ENCODE measurements around the gene MRPL50.
A peak's percentile ranks its signal among the peaks of the same experiment; 100 is the strongest.
"Not testable (repeated sequence)": the region's sequence is repeated elsewhere in the genome, so short reads cannot be mapped to it uniquely, and the experiment has no call there.

Gene MRPL50

DNA sequence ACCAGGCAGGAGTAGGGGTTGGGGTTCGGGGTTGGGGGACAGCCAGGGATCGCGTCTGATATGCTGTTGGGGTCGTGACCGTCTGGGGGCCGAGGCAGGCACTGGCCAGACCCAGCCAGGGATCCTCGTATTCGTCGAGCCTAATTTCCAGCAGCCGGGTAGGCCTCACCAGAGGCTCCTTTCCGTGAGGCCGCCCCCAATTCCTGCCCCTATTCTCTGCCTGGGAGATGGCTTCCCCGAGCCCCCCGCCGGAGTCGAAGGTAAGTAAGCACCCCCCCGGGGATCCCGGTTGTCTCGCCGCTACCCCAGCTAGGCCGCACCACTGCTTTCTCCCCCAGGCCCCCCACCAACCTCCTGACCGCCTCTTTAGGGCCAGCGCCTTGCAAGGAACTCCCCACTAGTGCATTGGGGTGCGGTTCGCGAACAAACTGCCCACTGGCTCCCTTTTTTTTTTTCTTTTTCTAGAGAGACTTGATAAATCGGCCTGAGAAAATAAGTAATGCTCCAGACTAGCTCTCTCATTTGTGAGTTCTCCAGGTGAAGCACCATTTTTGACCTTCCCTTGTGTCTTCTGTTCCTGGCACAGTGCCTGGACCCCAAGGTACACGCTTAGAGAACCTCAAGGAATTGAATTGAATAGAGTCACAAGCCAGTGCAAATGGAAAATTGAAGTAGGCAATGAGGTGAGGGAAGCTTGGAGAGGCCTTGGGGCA lies 668 bp upstream of the MRPL50 start:
- POLR2A ChIA-PET = interaction anchor here (0.6 to 1.5 kb wide), 14 partner anchors 8 to 134 kb away, joined by 3 to 13 read pairs (median 4); partner anchors contain the start of gene RNF20
- CTCF ChIA-PET = interaction anchor here (1.3 kb wide), 1 partner anchor 11 kb away, joined by 7 read pairs; no protein-coding TSS in a partner anchor
- no peak for DNase-seq (ENCODE audit: extremely low spot score)
- TF ChIP-seq SP1 (IDR thresholded peaks at IDR 0.05) = no peak
- no peak for TF ChIP-seq FOXK2 (IDR thresholded peaks at IDR 0.05)
- no peak for TF ChIP-seq CTBP1 (IDR thresholded peaks at IDR 0.05; ENCODE audit: borderline replicate concordance)
- TF ChIP-seq FOXM1 (IDR thresholded peaks at IDR 0.05; ENCODE audit: borderline replicate concordance) = no peak
- no peak for TF ChIP-seq LEF1 (IDR thresholded peaks at IDR 0.05; ENCODE audit: borderline replicate concordance)
- no peak for TF ChIP-seq TARDBP (IDR thresholded peaks at IDR 0.05)
- TF ChIP-seq ZNF384 (IDR thresholded peaks at IDR 0.05) = no peak
- TF ChIP-seq L3MBTL2 (conservative IDR thresholded peaks at IDR 0.05) = no peak
- no peak for TF ChIP-seq NFRKB (IDR thresholded peaks at IDR 0.05)
- no peak for TF ChIP-seq ARNT (IDR thresholded peaks at IDR 0.05)

DNA sequence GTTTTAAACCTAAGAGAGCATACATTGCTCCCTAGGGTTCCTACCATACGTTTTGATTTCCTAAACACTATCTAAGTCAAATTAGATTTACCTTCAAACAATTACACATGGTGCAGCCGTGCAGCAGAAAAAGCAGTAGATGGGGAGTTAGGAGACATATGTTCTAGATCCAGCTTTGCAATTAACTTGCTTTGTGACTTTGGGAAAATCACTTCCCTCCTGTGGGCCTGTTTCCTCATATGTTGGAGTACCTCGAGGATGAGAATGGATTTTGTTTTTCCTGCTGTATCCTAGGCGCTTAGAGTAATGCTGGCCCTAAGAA lies 711 bp downstream of the MRPL50 start:
- ChIA-PET CTCF (interaction anchor here (1.1 to 1.3 kb wide), 2 partner anchors 9 to 51 kb away, joined by 3 to 7 read pairs; no protein-coding TSS in a partner anchor), POLR2A (no interaction called here)
- TF ChIP-seq FOXA1 (IDR thresholded peaks at IDR 0.05) (no peak), SUZ12 (IDR thresholded peaks at IDR 0.05) (no peak), CTBP1 (IDR thresholded peaks at IDR 0.05; ENCODE audit: borderline replicate concordance) (no peak), NFRKB (IDR thresholded peaks at IDR 0.05) (no peak)
- no peak for DNase-seq (ENCODE audit: extremely low spot score)

GRCh38 chr9:101394687-101395086 lies 3.7 kb downstream of the MRPL50 start:
- TF ChIP-seq FOXA1 (IDR thresholded peaks at IDR 0.05) (no peak), L3MBTL2 (conservative IDR thresholded peaks at IDR 0.05) (no peak), LEF1 (IDR thresholded peaks at IDR 0.05; ENCODE audit: borderline replicate concordance) (no peak), FOXK2 (IDR thresholded peaks at IDR 0.05) (no peak), HDGF (IDR thresholded peaks at IDR 0.05; ENCODE audit: borderline replicate concordance) (no peak), FOXM1 (IDR thresholded peaks at IDR 0.05; ENCODE audit: borderline replicate concordance) (no peak), CTBP1 (IDR thresholded peaks at IDR 0.05; ENCODE audit: borderline replicate concordance) (no peak), TARDBP (IDR thresholded peaks at IDR 0.05) (no peak), ARNT (IDR thresholded peaks at IDR 0.05) (no peak), SP1 (IDR thresholded peaks at IDR 0.05) (no peak), SUZ12 (IDR thresholded peaks at IDR 0.05) (no peak)
- ChIA-PET POLR2A (no interaction called here), CTCF (no interaction called here)
- DNase-seq (ENCODE audit: extremely low spot score) = no peak

DNA sequence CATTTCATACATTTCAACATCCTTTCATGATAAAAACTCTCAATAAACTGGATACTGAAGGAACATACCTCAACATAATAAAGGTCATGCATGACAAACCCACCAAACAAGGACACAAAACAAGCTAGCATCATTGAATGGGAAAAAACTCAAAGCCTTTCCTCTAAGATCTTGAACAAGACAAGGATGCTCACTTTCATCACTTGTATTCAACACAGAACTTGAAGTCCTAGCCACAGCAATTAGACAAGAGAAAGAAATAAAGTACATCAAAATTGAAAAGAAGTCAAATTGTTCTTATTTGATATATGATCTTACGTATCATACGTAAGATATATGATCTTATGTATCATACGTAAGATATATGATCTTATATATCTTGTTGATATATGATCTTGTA lies 5.3 kb downstream of the MRPL50 start:
- ChIA-PET POLR2A (no interaction called here), CTCF (no interaction called here)
- no peak for TF ChIP-seq FOXK2 (IDR thresholded peaks at IDR 0.05)
- no peak for TF ChIP-seq SP1 (IDR thresholded peaks at IDR 0.05)
- TF ChIP-seq, protein P1, sequence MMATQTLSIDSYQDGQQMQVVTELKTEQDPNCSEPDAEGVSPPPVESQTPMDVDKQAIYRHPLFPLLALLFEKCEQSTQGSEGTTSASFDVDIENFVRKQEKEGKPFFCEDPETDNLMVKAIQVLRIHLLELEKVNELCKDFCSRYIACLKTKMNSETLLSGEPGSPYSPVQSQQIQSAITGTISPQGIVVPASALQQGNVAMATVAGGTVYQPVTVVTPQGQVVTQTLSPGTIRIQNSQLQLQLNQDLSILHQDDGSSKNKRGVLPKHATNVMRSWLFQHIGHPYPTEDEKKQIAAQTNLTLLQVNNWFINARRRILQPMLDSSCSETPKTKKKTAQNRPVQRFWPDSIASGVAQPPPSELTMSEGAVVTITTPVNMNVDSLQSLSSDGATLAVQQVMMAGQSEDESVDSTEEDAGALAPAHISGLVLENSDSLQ (IDR thresholded peaks at IDR 0.05) = no peak
- TF ChIP-seq LEF1 (IDR thresholded peaks at IDR 0.05; ENCODE audit: borderline replicate concordance) = no peak
- TF ChIP-seq CTBP1 (IDR thresholded peaks at IDR 0.05; ENCODE audit: borderline replicate concordance) = no peak
- TF ChIP-seq HDGF (IDR thresholded peaks at IDR 0.05; ENCODE audit: borderline replicate concordance) = no peak
- TF ChIP-seq FOXA1 (IDR thresholded peaks at IDR 0.05) = no peak
- TF ChIP-seq SUZ12 (IDR thresholded peaks at IDR 0.05) = no peak
- no peak for TF ChIP-seq ELF4 (IDR thresholded peaks at IDR 0.05)
- no peak for TF ChIP-seq BHLHE40 (IDR thresholded peaks at IDR 0.05; ENCODE audit: borderline replicate concordance)
- TF ChIP-seq ZNF384 (IDR thresholded peaks at IDR 0.05) = no peak
- no peak for TF ChIP-seq ARNT (IDR thresholded peaks at IDR 0.05)
- TF ChIP-seq NFRKB (IDR thresholded peaks at IDR 0.05) = no peak
- TF ChIP-seq FOXM1 (IDR thresholded peaks at IDR 0.05; ENCODE audit: borderline replicate concordance) = no peak
- TF ChIP-seq TARDBP (IDR thresholded peaks at IDR 0.05) = no peak
- TF ChIP-seq L3MBTL2 (conservative IDR thresholded peaks at IDR 0.05) = no peak
- no peak for DNase-seq (ENCODE audit: extremely low spot score)

- CTCF ChIA-PET = interaction anchor here (1.0 to 1.3 kb wide), 3 partner anchors 10 to 77 kb away, joined by 3 to 7 read pairs (median 3); partner anchors contain the start of genes MRPL50 and ZNF189
- TF ChIP-seq HDGF (IDR thresholded peaks at IDR 0.05; ENCODE audit: borderline replicate concordance) = no peak
- TF ChIP-seq FOXM1 (IDR thresholded peaks at IDR 0.05; ENCODE audit: borderline replicate concordance) = no peak
- no peak for TF ChIP-seq TARDBP (IDR thresholded peaks at IDR 0.05)
- no peak for TF ChIP-seq CTBP1 (IDR thresholded peaks at IDR 0.05; ENCODE audit: borderline replicate concordance)
- no peak for TF ChIP-seq SUZ12 (IDR thresholded peaks at IDR 0.05)
- TF ChIP-seq FOXK2 (IDR thresholded peaks at IDR 0.05) = no peak
- TF ChIP-seq SP1 (IDR thresholded peaks at IDR 0.05) = no peak
- no peak for TF ChIP-seq ARNT (IDR thresholded peaks at IDR 0.05)
- TF ChIP-seq L3MBTL2 (conservative IDR thresholded peaks at IDR 0.05) = no peak
- TF ChIP-seq NFRKB (IDR thresholded peaks at IDR 0.05) = no peak
- no peak for TF ChIP-seq ZNF384 (IDR thresholded peaks at IDR 0.05)
- no peak for TF ChIP-seq BHLHE40 (IDR thresholded peaks at IDR 0.05; ENCODE audit: borderline replicate concordance)
- TF ChIP-seq, protein P1 (IDR thresholded peaks at IDR 0.05) = no peak
- POLR2A ChIA-PET = interaction anchor here (1.1 kb wide), 1 partner anchor 10 kb away, joined by 13 read pairs; the partner anchor contains the start of genes MRPL50 and ZNF189
These were observed 9.9 kb downstream of the MRPL50 start for GRCh38 chr9:101388507-101388993.

GRCh38 chr9:101387871-101388506 lies 10.4 kb downstream of the MRPL50 start:
- TF ChIP-seq LEF1 (IDR thresholded peaks at IDR 0.05; ENCODE audit: borderline replicate concordance) = no peak
- TF ChIP-seq CTBP1 (IDR thresholded peaks at IDR 0.05; ENCODE audit: borderline replicate concordance) = no peak
- no peak for TF ChIP-seq SUZ12 (IDR thresholded peaks at IDR 0.05)
- TF ChIP-seq FOXK2 (IDR thresholded peaks at IDR 0.05) = no peak
- no peak for TF ChIP-seq SP1 (IDR thresholded peaks at IDR 0.05)
- TF ChIP-seq L3MBTL2 (conservative IDR thresholded peaks at IDR 0.05) = no peak
- TF ChIP-seq HDGF (IDR thresholded peaks at IDR 0.05; ENCODE audit: borderline replicate concordance) = no peak
- TF ChIP-seq BHLHE40 (IDR thresholded peaks at IDR 0.05; ENCODE audit: borderline replicate concordance) = no peak
- TF ChIP-seq FOXM1 (IDR thresholded peaks at IDR 0.05; ENCODE audit: borderline replicate concordance) = no peak
- no peak for TF ChIP-seq TARDBP (IDR thresholded peaks at IDR 0.05)
- no peak for TF ChIP-seq FOXA1 (IDR thresholded peaks at IDR 0.05)
- TF ChIP-seq NFRKB (IDR thresholded peaks at IDR 0.05) = no peak
- no peak for TF ChIP-seq ZNF384 (IDR thresholded peaks at IDR 0.05)
- TF ChIP-seq ELF4 (IDR thresholded peaks at IDR 0.05) = no peak
- no peak for TF ChIP-seq ARNT (IDR thresholded peaks at IDR 0.05)
- POLR2A ChIA-PET = interaction anchor here (1.1 to 2.1 kb wide), 2 partner anchors 11 kb away, joined by 5 to 13 read pairs; partner anchors contain the start of genes MRPL50 and ZNF189
- peak; percentile 27 for DNase-seq (ENCODE audit: extremely low spot score)
- CTCF ChIA-PET = interaction anchor here (0.7 to 1.3 kb wide), 4 partner anchors 10 to 76 kb away, joined by 3 to 7 read pairs (median 4); partner anchors contain the start of genes MRPL50 and ZNF189

More at GRCh38 chr9:101388507-101388993, 9.9 kb downstream of the MRPL50 start:
- no peak for DNase-seq (ENCODE audit: extremely low spot score)

DNA sequence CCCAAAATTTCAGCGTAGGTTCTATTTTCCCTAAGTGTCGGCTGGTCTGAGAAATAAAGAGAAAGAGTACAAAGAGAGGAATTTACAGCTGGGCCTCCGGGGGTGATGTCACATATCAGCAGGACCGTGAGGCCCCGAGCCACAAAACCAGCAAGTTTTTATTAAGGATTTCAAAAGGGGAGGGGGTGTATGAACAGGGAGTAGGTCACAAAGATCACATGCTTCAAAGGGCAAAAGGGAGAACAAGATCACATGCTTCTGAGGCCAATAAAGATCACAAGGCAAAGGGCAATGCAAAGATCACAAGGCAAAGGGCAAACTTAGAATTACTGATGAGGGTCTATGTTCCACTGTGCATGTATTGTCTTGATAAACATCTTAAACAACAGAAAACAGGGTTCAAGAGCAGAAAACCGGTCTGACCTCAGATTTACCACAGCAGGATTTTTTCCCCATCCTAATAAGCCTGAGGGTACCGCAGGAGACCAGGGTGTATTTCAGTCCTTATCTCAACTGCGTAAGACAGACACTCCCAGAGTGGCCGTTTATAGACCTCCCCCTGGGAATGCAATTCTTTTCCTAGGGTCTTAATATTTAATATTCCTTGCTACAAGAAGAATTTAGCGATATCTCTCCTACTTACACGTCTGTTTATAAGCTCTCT lies 13.4 kb downstream of the MRPL50 start, which contains the start of gene BAAT:
Gene BAAT, minus strand, starts transcription at position 134 of the 664 bp plus-strand sequence. CDS start 13,602 bp downstream, outside the sequence.
- DNase-seq (ENCODE audit: extremely low spot score); CTCF ChIA-PET; POLR2A ChIA-PET: not testable (repeated sequence)

All from HEK293T (cell line).